ENCODE measurements around the gene LYG2. TPM values are rescaled to one million over a fixed set of nuclear protein-coding genes. Genes with fewer than 3 reads are reported as not detected.
"Not testable (repeated sequence)": the region's sequence is repeated elsewhere in the genome, so short reads cannot be mapped to it uniquely, and the experiment has no call there.

The LYG2 gene
- total RNA-seq, 1 experiment from 2014 or later = not detected

- no peak for DNase-seq (ENCODE audit: low spot score)
Observed at GRCh38 chr2:99201959-99202678, 53.3 kb downstream of the LYG2 start.

- no peak for DNase-seq (ENCODE audit: low spot score)
Observed at GRCh38 chr2:99200076-99200800, 55.2 kb downstream of the LYG2 start.

GRCh38 chr2:99198103-99198841 lies 57.2 kb downstream of the LYG2 start:
- no peak for DNase-seq (ENCODE audit: low spot score)

- not testable (repeated sequence) for DNase-seq (ENCODE audit: low spot score)
Observed at GRCh38 chr2:99192364-99192763, 63.1 kb downstream of the LYG2 start.

Other genes starting within 250 kb of the LYG2 start
- 0.37 and 3.8 TPM in 2 replicates for gene C2orf15, start 114.0 kb downstream of the LYG2 start, total RNA-seq (2014; rRNA removed; shearing (Covaris generic))
- 1.9 and 3.0 TPM in 2 replicates for gene TSGA10, start 100.7 kb downstream of the LYG2 start, total RNA-seq (2014; rRNA removed; shearing (Covaris generic))
- gene LIPT1, start 100.7 kb downstream of the LYG2 start, total RNA-seq (2014; rRNA removed; shearing (Covaris generic)) = 4.9 and 8.5 TPM in 2 replicates
- gene MITD1, start 74.6 kb downstream of the LYG2 start, total RNA-seq (2014; rRNA removed; shearing (Covaris generic)) = 23.8 and 24.1 TPM in 2 replicates
- 49.4 and 49.6 TPM in 2 replicates for gene MRPL30, start 74.5 kb downstream of the LYG2 start, total RNA-seq (2014; rRNA removed; shearing (Covaris generic))
- 0.12 and 0.15 TPM in 2 replicates for gene LYG1, start 45.5 kb upstream of the LYG2 start, total RNA-seq (2014; rRNA removed; shearing (Covaris generic))
- 67.6 and 81.0 TPM in 2 replicates for gene TXNDC9, start 80.7 kb upstream of the LYG2 start, total RNA-seq (2014; rRNA removed; shearing (Covaris generic))
- 11.7 and 12.7 TPM in 2 replicates for gene EIF5B, start 81.7 kb upstream of the LYG2 start, total RNA-seq (2014; rRNA removed; shearing (Covaris generic))
- 9.3 and 14.9 TPM in 2 replicates for gene REV1, start 234.4 kb upstream of the LYG2 start, total RNA-seq (2014; rRNA removed; shearing (Covaris generic))